ENCODE results near the gene OR2M2. TPM values are rescaled to one million over a fixed set of nuclear protein-coding genes. Genes with fewer than 3 reads are reported as not detected.

The OR2M2 gene, protein sequence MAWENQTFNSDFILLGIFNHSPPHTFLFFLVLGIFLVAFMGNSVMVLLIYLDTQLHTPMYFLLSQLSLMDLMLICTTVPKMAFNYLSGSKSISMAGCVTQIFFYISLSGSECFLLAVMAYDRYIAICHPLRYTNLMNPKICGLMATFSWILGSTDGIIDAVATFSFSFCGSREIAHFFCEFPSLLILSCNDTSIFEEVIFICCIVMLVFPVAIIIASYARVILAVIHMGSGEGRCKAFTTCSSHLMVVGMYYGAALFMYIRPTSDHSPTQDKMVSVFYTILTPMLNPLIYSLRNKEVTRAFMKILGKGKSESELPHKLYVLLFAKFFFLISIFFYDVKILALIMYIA
- total RNA-seq (2016; rRNA removed; fragmentation: Illumina TruSeq; extraction: Trizol) = not detected in 2 replicates
- total RNA-seq (2016; cell fraction: cytosol; rRNA removed; fragmentation: Illumina TruSeq; extraction: Trizol; ENCODE audit: low read depth) = not detected in 2 replicates
- total RNA-seq (2016; cell fraction: insoluble cytoplasmic fraction; rRNA removed; fragmentation: Illumina TruSeq; extraction: Trizol) = not detected in 2 replicates
- not detected in 2 replicates for total RNA-seq (2016; cell fraction: membrane; rRNA removed; fragmentation: Illumina TruSeq; extraction: Trizol)
- total RNA-seq (2016; cell fraction: nucleus; rRNA removed; fragmentation: Illumina TruSeq; extraction: Trizol) = not detected in 2 replicates
- polyA plus RNA-seq (2011; rRNA removed) = not detected in 2 replicates
- polyA plus RNA-seq (2011; cell fraction: cytosol; rRNA removed) = not detected in 2 replicates
- not detected in 2 replicates for polyA plus RNA-seq (2011; cell fraction: nucleus; rRNA removed)
- not detected in 2 replicates for polyA plus RNA-seq (2012)
- not detected in 2 replicates for polyA plus RNA-seq (2016; cell fraction: cytosol; fragmentation: Illumina TruSeq; extraction: Trizol; ENCODE audit: low read depth)
- not detected in 2 replicates for polyA plus RNA-seq (2016; cell fraction: insoluble cytoplasmic fraction; fragmentation: Illumina TruSeq; extraction: Trizol; ENCODE audit: low read depth)
- not detected in 2 replicates for polyA plus RNA-seq (2016; cell fraction: membrane; fragmentation: Illumina TruSeq; extraction: Trizol; ENCODE audit: low read depth)
- polyA plus RNA-seq (2016; cell fraction: nucleus; fragmentation: Illumina TruSeq; extraction: Trizol; ENCODE audit: insufficient read depth, low read depth) = not detected in 2 replicates
- not detected in 2 replicates for polyA minus RNA-seq (2011; rRNA and poly(A)+ RNA removed; ENCODE audit: low replicate concordance)
- polyA minus RNA-seq (2011; cell fraction: cytosol; rRNA and poly(A)+ RNA removed) = not detected in 2 replicates
- polyA minus RNA-seq (2011; cell fraction: nucleus; rRNA and poly(A)+ RNA removed) = not detected in 2 replicates
- Bru-seq, nascent RNA = not detected
- BruChase-seq, experiment 1, labeled RNA remaining after a 6-hour chase = not detected
- not detected for BruChase-seq, experiment 2, labeled RNA remaining after a 2-hour chase
- long read RNA-seq, experiment 1 = 0 reads
- long read RNA-seq, experiment 2 = 0 reads

DNA sequence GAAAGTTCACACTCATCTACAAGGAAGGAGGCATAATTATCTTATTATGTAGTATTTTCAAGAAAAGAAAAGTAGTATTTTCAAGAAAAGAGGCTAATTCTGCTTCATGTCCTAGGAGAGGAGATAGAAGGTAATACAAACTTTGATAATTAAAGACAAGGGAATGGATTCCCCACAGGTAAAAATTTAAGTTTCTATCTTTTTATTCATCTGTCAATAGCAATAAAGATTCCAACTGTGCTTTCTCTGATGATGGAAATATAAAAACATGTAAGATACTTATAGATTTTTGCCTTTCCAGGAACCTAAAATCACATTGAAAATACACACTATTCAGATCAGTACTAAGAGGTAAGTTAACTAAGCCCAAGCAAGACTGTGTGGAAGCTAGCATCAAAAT is at the start of gene OR2M2:
OR2M2 (plus strand) TSS at position 301 of the 400 bp plus-strand sequence. CDS start 5,165 bp downstream, outside the sequence.
- FAIRE-seq = no peak
- DNase-seq (ENCODE audit: low spot score) = no peak
- no peaks in the 10 kb centered on the region for H3K79me2 ChIP-seq (ENCODE audit: insufficient read depth, low read length)
- no peak within 1 kb of the TSS for H3K4me2 ChIP-seq (ENCODE audit: low read depth, low read length)
- H3K9ac ChIP-seq (ENCODE audit: insufficient read depth, low read depth, low read length) = no peak within 1 kb of the TSS
- H3K4me3 ChIP-seq (replicated peaks in 1 of 3; ENCODE audit: insufficient read depth in 1 of 3, low read depth in 2 of 3, low read length in 3 of 3) = no peak within 1 kb of the TSS
- peaks cover 29% of the 10 kb centered on the region for H3K9me3 ChIP-seq (ENCODE audit: low read length)
- intact Hi-C loops (cut with micrococcal nuclease; ENCODE audit: unreplicated experiment) = no loop called here
- H3K36me3 ChIP-seq (replicated peaks in 1 of 2; ENCODE audit: control insufficient read depth in 1 of 2, insufficient read depth in 2 of 2, low read length in 2 of 2) = no peaks in the 10 kb centered on the region
- H2AFZ ChIP-seq (ENCODE audit: low read length) = no peak within 1 kb of the TSS
- no peaks in the 10 kb centered on the region for H3K27me3 ChIP-seq (ENCODE audit: control insufficient read depth in 1 of 2, insufficient read depth in 2 of 2, low read length in 2 of 2)
- BruUV-seq (replicated peaks) = no TSS peak
- in situ Hi-C loops (cut with HindIII; ENCODE audit: extremely low pct_ligation_motif_present, low pct_unique_long_range_greater_than_20kb) = no loop called here
- CTCF ChIA-PET (ENCODE audit: low intra/inter-chr PET ratio, low total read pairs) = no interaction called here
- ATAC-seq = no peak
- no peak within 1 kb of the TSS for H3K27ac ChIP-seq (ENCODE audit: extremely low read length, insufficient read depth, low read length)
- POLR2A ChIA-PET = no interaction called here
- H3K4me1 ChIP-seq (ENCODE audit: insufficient read depth, low read length) = no peaks in the 10 kb centered on the region
- no peaks in the 10 kb centered on the region for H4K20me1 ChIP-seq (ENCODE audit: insufficient read depth, low read length)
- TF ChIP-seq HNRNPH1 (optimal IDR thresholded peaks at IDR 0.05; ENCODE audit: low read depth, low read length) (no peak), RAD21 (CRISPR knock-in tag; IDR thresholded peaks at IDR 0.05) (no peak), BRD4 (CRISPR knock-in tag; IDR thresholded peaks at IDR 0.05) (no peak), ZNF790 (CRISPR knock-in tag; IDR thresholded peaks at IDR 0.05; ENCODE audit: borderline replicate concordance) (no peak), JUND (CRISPR knock-in tag; IDR thresholded peaks at IDR 0.05) (no peak), RBM39 (IDR thresholded peaks at IDR 0.05; ENCODE audit: low read depth, low read length, poor library complexity, severe bottlenecking) (no peak), KLF12 (CRISPR knock-in tag; IDR thresholded peaks at IDR 0.05; ENCODE audit: borderline replicate concordance) (no peak), SAFB2 (CRISPR knock-in tag; IDR thresholded peaks at IDR 0.05; ENCODE audit: borderline replicate concordance, low read depth) (no peak), ZNF652 (CRISPR knock-in tag; IDR thresholded peaks at IDR 0.05; ENCODE audit: borderline replicate concordance, low read depth) (no peak), ZNF546 (CRISPR knock-in tag; conservative IDR thresholded peaks at IDR 0.05) (no peak), TOE1 (CRISPR knock-in tag; IDR thresholded peaks at IDR 0.05) (no peak), ZNF274 (CRISPR knock-in tag; IDR thresholded peaks at IDR 0.05) (no peak), RARA (CRISPR knock-in tag; IDR thresholded peaks at IDR 0.05) (no peak), ZBTB38 (CRISPR knock-in tag; IDR thresholded peaks at IDR 0.05) (no peak), ONECUT2 (CRISPR knock-in tag; IDR thresholded peaks at IDR 0.05) (no peak), REXO4 (CRISPR knock-in tag; IDR thresholded peaks at IDR 0.05; ENCODE audit: borderline replicate concordance) (no peak)
- TF ChIP-seq, protein P1, sequence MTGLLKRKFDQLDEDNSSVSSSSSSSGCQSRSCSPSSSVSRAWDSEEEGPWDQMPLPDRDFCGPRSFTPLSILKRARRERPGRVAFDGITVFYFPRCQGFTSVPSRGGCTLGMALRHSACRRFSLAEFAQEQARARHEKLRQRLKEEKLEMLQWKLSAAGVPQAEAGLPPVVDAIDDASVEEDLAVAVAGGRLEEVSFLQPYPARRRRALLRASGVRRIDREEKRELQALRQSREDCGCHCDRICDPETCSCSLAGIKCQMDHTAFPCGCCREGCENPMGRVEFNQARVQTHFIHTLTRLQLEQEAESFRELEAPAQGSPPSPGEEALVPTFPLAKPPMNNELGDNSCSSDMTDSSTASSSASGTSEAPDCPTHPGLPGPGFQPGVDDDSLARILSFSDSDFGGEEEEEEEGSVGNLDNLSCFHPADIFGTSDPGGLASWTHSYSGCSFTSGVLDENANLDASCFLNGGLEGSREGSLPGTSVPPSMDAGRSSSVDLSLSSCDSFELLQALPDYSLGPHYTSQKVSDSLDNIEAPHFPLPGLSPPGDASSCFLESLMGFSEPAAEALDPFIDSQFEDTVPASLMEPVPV (CRISPR knock-in tag; IDR thresholded peaks at IDR 0.05) = no peak
- TF ChIP-seq, protein P2, sequence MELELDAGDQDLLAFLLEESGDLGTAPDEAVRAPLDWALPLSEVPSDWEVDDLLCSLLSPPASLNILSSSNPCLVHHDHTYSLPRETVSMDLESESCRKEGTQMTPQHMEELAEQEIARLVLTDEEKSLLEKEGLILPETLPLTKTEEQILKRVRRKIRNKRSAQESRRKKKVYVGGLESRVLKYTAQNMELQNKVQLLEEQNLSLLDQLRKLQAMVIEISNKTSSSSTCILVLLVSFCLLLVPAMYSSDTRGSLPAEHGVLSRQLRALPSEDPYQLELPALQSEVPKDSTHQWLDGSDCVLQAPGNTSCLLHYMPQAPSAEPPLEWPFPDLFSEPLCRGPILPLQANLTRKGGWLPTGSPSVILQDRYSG (CRISPR knock-in tag; IDR thresholded peaks at IDR 0.05) = no peak
- TF ChIP-seq, protein P3, sequence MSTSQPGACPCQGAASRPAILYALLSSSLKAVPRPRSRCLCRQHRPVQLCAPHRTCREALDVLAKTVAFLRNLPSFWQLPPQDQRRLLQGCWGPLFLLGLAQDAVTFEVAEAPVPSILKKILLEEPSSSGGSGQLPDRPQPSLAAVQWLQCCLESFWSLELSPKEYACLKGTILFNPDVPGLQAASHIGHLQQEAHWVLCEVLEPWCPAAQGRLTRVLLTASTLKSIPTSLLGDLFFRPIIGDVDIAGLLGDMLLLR (CRISPR knock-in tag; IDR thresholded peaks at IDR 0.05) = no peak

Data from HepG2 (cell line).